ENCODE measurements around the gene CCDC188. TPM values are rescaled to one million over a fixed set of nuclear protein-coding genes. Genes with fewer than 3 reads are reported as not detected.

Gene CCDC188
- total RNA-seq, 2 donors from 2014 or later: not detected

DNA sequence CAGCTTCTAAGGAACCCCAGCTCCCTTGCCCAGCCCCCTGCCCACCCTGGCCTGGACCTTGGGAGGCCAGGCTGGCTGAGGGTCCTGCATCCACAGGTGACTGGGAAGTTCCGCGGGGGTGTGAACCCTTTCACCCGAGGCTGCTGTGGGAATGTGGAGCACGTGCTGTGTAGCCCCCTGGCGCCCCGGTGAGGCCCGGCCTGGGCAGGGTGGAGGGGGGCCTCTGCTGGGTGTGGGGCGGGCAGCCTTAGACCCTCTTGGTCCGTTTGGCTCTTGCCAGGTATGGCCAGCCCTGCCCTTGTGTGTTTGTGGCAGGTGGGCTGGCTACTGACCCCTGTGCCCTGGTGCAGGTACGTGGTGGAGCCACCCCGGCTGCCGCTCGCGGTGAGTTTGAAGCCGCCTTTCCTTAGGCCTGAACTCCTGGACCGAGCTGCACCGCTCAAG, 10.3 kb downstream of the CCDC188 start:
- H3K27me3 ChIP-seq (replicated peaks; ENCODE audit: insufficient read depth): no peaks in the 10 kb centered on the region
- H3K9me3 ChIP-seq: no peaks in the 10 kb centered on the region
- ATAC-seq (ENCODE audit: insufficient number of reproducible peaks, low FRiP score, low read depth) (no peak), DNase-seq (ENCODE audit: low spot score) (no peak)
- H3K4me3 ChIP-seq: no peak overlapping the region
- TF ChIP-seq, protein P1, sequence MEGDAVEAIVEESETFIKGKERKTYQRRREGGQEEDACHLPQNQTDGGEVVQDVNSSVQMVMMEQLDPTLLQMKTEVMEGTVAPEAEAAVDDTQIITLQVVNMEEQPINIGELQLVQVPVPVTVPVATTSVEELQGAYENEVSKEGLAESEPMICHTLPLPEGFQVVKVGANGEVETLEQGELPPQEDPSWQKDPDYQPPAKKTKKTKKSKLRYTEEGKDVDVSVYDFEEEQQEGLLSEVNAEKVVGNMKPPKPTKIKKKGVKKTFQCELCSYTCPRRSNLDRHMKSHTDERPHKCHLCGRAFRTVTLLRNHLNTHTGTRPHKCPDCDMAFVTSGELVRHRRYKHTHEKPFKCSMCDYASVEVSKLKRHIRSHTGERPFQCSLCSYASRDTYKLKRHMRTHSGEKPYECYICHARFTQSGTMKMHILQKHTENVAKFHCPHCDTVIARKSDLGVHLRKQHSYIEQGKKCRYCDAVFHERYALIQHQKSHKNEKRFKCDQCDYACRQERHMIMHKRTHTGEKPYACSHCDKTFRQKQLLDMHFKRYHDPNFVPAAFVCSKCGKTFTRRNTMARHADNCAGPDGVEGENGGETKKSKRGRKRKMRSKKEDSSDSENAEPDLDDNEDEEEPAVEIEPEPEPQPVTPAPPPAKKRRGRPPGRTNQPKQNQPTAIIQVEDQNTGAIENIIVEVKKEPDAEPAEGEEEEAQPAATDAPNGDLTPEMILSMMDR (IDR thresholded peaks at IDR 0.05): no peak
- no peak overlapping the region for H3K27ac ChIP-seq
- peaks cover 4% of the 10 kb centered on the region for H3K36me3 ChIP-seq
- H3K4me1 ChIP-seq (ENCODE audit: control insufficient read depth in 1 of 2, low read depth in 2 of 2): peaks cover 24 to 35% of the 10 kb centered on the region in 2 donors

- DNase-seq (ENCODE audit: low spot score): no peak
- H3K4me3 ChIP-seq: no peak overlapping the region
- H3K36me3 ChIP-seq: peaks cover 4% of the 10 kb centered on the region
- H3K27me3 ChIP-seq (replicated peaks; ENCODE audit: insufficient read depth): no peaks in the 10 kb centered on the region
- no peaks in the 10 kb centered on the region for H3K9me3 ChIP-seq
- H3K4me1 ChIP-seq (ENCODE audit: control insufficient read depth in 1 of 2, low read depth in 2 of 2): peaks cover 29 to 39% of the 10 kb centered on the region in 2 donors
- H3K27ac ChIP-seq: no peak overlapping the region
- ATAC-seq (ENCODE audit: insufficient number of reproducible peaks, low FRiP score, low read depth): no peak
- TF ChIP-seq, protein P1 (IDR thresholded peaks at IDR 0.05): no peak
These were observed 10.8 kb downstream of the CCDC188 start for GRCh38 chr22:20140107-20140445.

DNA sequence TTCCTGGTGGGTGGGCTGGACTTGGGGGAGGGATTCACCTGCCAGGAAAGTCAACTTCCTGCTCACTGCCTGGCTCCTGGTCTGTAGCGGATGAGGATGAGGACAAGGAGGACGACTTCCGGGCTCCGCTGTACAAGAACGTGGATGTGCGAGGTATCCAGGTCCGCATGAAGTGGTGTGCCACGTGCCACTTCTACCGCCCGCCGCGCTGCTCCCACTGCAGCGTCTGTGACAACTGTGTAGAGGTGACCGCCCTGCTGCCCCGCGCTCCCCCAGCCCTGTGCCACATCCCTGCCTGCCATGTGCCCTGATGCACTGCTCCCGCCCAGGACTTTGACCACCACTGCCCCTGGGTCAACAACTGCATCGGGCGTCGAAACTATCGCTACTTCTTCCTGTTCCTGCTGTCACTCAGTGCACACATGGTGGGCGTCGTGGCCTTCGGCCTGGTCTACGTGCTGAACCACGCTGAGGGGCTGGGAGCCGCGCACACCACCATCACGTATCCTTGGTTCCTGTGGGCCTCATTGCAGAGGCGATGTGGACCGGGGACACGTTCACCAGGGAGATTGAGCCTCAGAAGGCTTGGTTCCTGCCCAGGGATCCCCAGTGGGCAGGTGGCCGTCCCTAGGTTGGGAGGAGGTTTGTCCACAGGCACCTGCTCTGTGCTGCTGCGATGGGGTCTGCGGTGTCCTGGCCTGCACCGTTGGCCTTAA, 11.3 kb downstream of the CCDC188 start:
- no peak for DNase-seq (ENCODE audit: low spot score)
- Histone ChIP-seq H3K4me1 (ENCODE audit: control insufficient read depth in 1 of 2, low read depth in 2 of 2) (peaks cover 30 to 42% of the 10 kb centered on the region in 2 donors), H3K9me3 (no peaks in the 10 kb centered on the region), H3K4me3 (no peak overlapping the region), H3K27me3 (replicated peaks; ENCODE audit: insufficient read depth) (no peaks in the 10 kb centered on the region), H3K36me3 (peaks cover 4% of the 10 kb centered on the region), H3K27ac (no peak overlapping the region)
- no peak for ATAC-seq (ENCODE audit: insufficient number of reproducible peaks, low FRiP score, low read depth)
- TF ChIP-seq, protein P1 (IDR thresholded peaks at IDR 0.05): no peak

- peaks cover 30 to 49% of the 10 kb centered on the region in 2 donors for H3K4me1 ChIP-seq (ENCODE audit: control insufficient read depth in 1 of 2, low read depth in 2 of 2)
- no peak overlapping the region for H3K27ac ChIP-seq
- TF ChIP-seq, protein P1 (IDR thresholded peaks at IDR 0.05): no peak
- peaks cover 4% of the 10 kb centered on the region for H3K36me3 ChIP-seq
- no peak overlapping the region for H3K4me3 ChIP-seq
- no peaks in the 10 kb centered on the region for H3K27me3 ChIP-seq (replicated peaks; ENCODE audit: insufficient read depth)
- DNase-seq (ENCODE audit: low spot score) (no peak), ATAC-seq (ENCODE audit: insufficient number of reproducible peaks, low FRiP score, low read depth) (no peak)
- H3K9me3 ChIP-seq: no peaks in the 10 kb centered on the region
These were observed 12.0 kb downstream of the CCDC188 start for GRCh38 chr22:20138868-20139267.

DNA sequence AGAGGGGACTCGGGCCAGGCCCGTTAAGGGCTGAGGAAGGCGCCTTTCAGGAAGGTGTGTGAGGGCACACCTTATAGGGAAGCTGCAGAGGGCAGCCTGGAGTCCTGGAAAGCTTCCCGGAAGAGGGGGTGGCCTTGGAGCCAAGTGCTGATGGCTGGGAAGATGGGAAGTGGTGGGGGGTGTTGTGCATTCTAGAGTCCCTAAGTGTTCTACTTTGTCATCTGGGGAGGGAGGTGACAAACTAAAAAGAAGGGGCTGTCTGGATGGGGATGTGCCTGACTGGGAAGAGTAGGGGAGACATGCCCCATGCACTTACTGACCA, 12.5 kb downstream of the CCDC188 start:
- Histone ChIP-seq H3K4me1 (ENCODE audit: control insufficient read depth in 1 of 2, low read depth in 2 of 2) (peaks cover 31 to 54% of the 10 kb centered on the region in 2 donors), H3K36me3 (peaks cover 4% of the 10 kb centered on the region), H3K9me3 (no peaks in the 10 kb centered on the region), H3K27me3 (replicated peaks; ENCODE audit: insufficient read depth) (no peaks in the 10 kb centered on the region), H3K4me3 (no peak overlapping the region), H3K27ac (peak overlapping the region; percentile 25 to 34)
- TF ChIP-seq, protein P1 (IDR thresholded peaks at IDR 0.05): no peak
- no peak for ATAC-seq (ENCODE audit: insufficient number of reproducible peaks, low FRiP score, low read depth)
- no peak for DNase-seq (ENCODE audit: low spot score)

Measured in thoracic aorta (tissue), 2 donors.